NCI-H1092 (cell line): ENCODE results near the gene DGCR2.
"Not testable (repeated sequence)": the region's sequence is repeated elsewhere in the genome, so short reads cannot be mapped to it uniquely, and the experiment has no call there.

Experiments
- DNase-seq: peaks from one replicate; lab custom pipeline; 2025; lab: John Stamatoyannopoulos, UW

The DGCR2 gene

GRCh38 chr22:19042285-19043120 is 79.7 kb downstream of the DGCR2 start:
- no peak for DNase-seq

- no peak for DNase-seq
Observed at GRCh38 chr22:19041704-19042074, 80.5 kb downstream of the DGCR2 start.

- DNase-seq: no peak
Observed at GRCh38 chr22:19040888-19041703, 81.1 kb downstream of the DGCR2 start.

- DNase-seq: no peak
Observed at GRCh38 chr22:19040391-19040861, 81.8 kb downstream of the DGCR2 start.

- no peak for DNase-seq
Observed at GRCh38 chr22:19039796-19040280, 82.4 kb downstream of the DGCR2 start.

GRCh38 chr22:19039448-19039780 is 82.8 kb downstream of the DGCR2 start:
- no peak for DNase-seq

- DNase-seq: no peak
Observed at GRCh38 chr22:19038728-19039447, 83.3 kb downstream of the DGCR2 start.

- DNase-seq: no peak
Observed at GRCh38 chr22:19038164-19038546, 84.1 kb downstream of the DGCR2 start.

- no peak for DNase-seq
Observed at GRCh38 chr22:19037282-19038163, 84.7 kb downstream of the DGCR2 start.

- no peak for DNase-seq
Observed at GRCh38 chr22:19036523-19037273, 85.5 kb downstream of the DGCR2 start.

GRCh38 chr22:19036229-19036522 is 86.0 kb downstream of the DGCR2 start:
- DNase-seq: no peak

GRCh38 chr22:19035474-19036228 is 86.6 kb downstream of the DGCR2 start:
- DNase-seq: no peak

- DNase-seq: not testable (repeated sequence)
Observed at GRCh38 chr22:19035126-19035473, 87.1 kb downstream of the DGCR2 start.

- DNase-seq: not testable (repeated sequence)
Observed at GRCh38 chr22:19034724-19035120, 87.5 kb downstream of the DGCR2 start.

GRCh38 chr22:19034031-19034723 is 88.0 kb downstream of the DGCR2 start:
- not testable (repeated sequence) for DNase-seq

GRCh38 chr22:19033568-19033905 is 88.7 kb downstream of the DGCR2 start:
- DNase-seq: not testable (repeated sequence)

- not testable (repeated sequence) for DNase-seq
Observed at GRCh38 chr22:19032898-19033567, 89.2 kb downstream of the DGCR2 start.

GRCh38 chr22:19032156-19032785 is 89.9 kb downstream of the DGCR2 start:
- DNase-seq: not testable (repeated sequence)

- DNase-seq: not testable (repeated sequence)
Observed at GRCh38 chr22:19030889-19031252, 91.3 kb downstream of the DGCR2 start.
